Testis (tissue), 3 donors: ENCODE measurements around the gene PSME1. TPM values are rescaled to one million over a fixed set of nuclear protein-coding genes. Genes with fewer than 3 reads are reported as not detected.

Experiments used
- DNase-seq: peaks from one replicate; pipeline ENCODE4 v3.0.0-alpha.2; 2019
- H3K27ac ChIP-seq, 2 donors: fragments of 200-600 bp; sonication (generic); one replicate each; pipeline ENCODE4 v1.5.1; 2019
- H3K27me3 ChIP-seq: fragments of 200-600 bp; sonication (generic); one replicate; pipeline ENCODE4 v1.5.1; 2019
- H3K36me3 ChIP-seq: fragments of 200-600 bp; sonication (generic); one replicate; pipeline ENCODE4 v1.5.1; 2017; ENCODE audit warnings: low read depth; ENCODE audit errors: missing control alignments
- H3K4me1 ChIP-seq: fragments of 200-600 bp; sonication (generic); one replicate; pipeline ENCODE4 v1.5.1; 2019
- H3K4me3 ChIP-seq, 2 donors: fragments of 200-600 bp; sonication (generic); one replicate each; pipeline ENCODE4 v1.5.1; 2017 to 2019
- H3K9me3 ChIP-seq: fragments of 200-600 bp; sonication (generic); one replicate; pipeline ENCODE4 v1.5.1; 2017
- CTCF ChIP-seq, 3 experiments: fragments of 450-650 bp in 2 of 3; fragments of 200-600 bp in 1 of 3; sonication (generic) in 1 of 3; IDR thresholded peaks; one replicate each; pipeline ENCODE4 v1.5.1; 2016 to 2019; ENCODE audit warnings: antibody characterized with exemption in 3 of 3, mild to moderate bottlenecking in 2 of 3, moderate library complexity in 1 of 3
- POLR2A ChIP-seq: fragments of 450-650 bp; IDR thresholded peaks from one replicate; pipeline ENCODE4 v1.6.1; 2017; ENCODE audit warnings: antibody characterized with exemption, mild to moderate bottlenecking, moderate library complexity
- WGBS, 2 donors: methylation state at CpG; one replicate each; pipeline ENCODE4 v1.1.5; 2018; 5-methylcytosine and 5-hydroxymethylcytosine counted together
- intact Hi-C: fragments of 100-400 bp; cut with DNase I; formaldehyde crosslinking; loops from one replicate; pipeline ENCODE4 v1.15.1; 2023; ENCODE audit warnings: low total_unique reads
- polyA plus RNA-seq: library from polyadenylated mRNA; stranded (reverse); fragments of 350-450 nt; fragmentation: Illumina TruSeq; extraction: RNeasy Lipid Tissue Mini Kit (QIAGEN cat#74804); gene quantifications from one replicate; pipeline ENCODE4 v1.2.3, GENCODE V29; 2014; ENCODE audit warnings: low read depth, low replicate concordance; ENCODE audit not compliant: insufficient read depth
- total RNA-seq, 2 donors: library from RNA; depleted of rRNA; stranded (reverse); fragments of >200 nt; gene quantifications; one replicate each; pipeline ENCODE4 v1.2.3, GENCODE V29; 2016

PSME1 gene
- total and polyA plus RNA-seq, 3 donors from 2014 or later: 43.3 to 101 (median 63.9) TPM

- Histone ChIP-seq H3K4me1 (peaks cover 12% of the 10 kb centered on the region), H3K27me3 (no peaks in the 10 kb centered on the region), H3K4me3 (peak overlapping the region; percentile 54 to 89), H3K27ac (peak overlapping the region; percentile 82 to 85), H3K9me3 (no peaks in the 10 kb centered on the region), H3K36me3 (no peaks in the 10 kb centered on the region)
- TF ChIP-seq CTCF (IDR thresholded peaks at IDR 0.05) (no peak), POLR2A (no peak)
- WGBS, 2 donors: 12 to 13% methylated on average over 13 to 14 of the region's 14 CpGs
- intact Hi-C loops: no loop called here
- peak; percentile 22 for DNase-seq
These were observed 41.1 kb upstream of the PSME1 start for GRCh38 chr14:24094841-24095270.

- intact Hi-C loops: no loop called here
- Histone ChIP-seq H3K27ac (peak overlapping the region; percentile 82 to 85), H3K9me3 (no peaks in the 10 kb centered on the region), H3K27me3 (no peaks in the 10 kb centered on the region), H3K4me3 (peak overlapping the region in 1 of 2 donors; percentile 89), H3K4me1 (peaks cover 12% of the 10 kb centered on the region), H3K36me3 (no peaks in the 10 kb centered on the region)
- DNase-seq: peak; percentile 29
- 44 to 56% methylated on average over 8 to 12 of the region's 12 CpGs for WGBS, 2 donors
- TF ChIP-seq CTCF (IDR thresholded peaks at IDR 0.05) (no peak), POLR2A (no peak)
These were observed 40.5 kb upstream of the PSME1 start for GRCh38 chr14:24095271-24096068.

GRCh38 chr14:24096545-24097181, 39.3 kb upstream of the PSME1 start:
- no peak for DNase-seq
- intact Hi-C loops: no loop called here
- H3K36me3 ChIP-seq: no peaks in the 10 kb centered on the region
- no peak overlapping the region for H3K27ac ChIP-seq
- no peaks in the 10 kb centered on the region for H3K27me3 ChIP-seq
- WGBS, 2 donors: 93 to 97% methylated on average over 6 to 8 of the region's 8 CpGs
- peaks cover 12% of the 10 kb centered on the region for H3K4me1 ChIP-seq
- no peaks in the 10 kb centered on the region for H3K9me3 ChIP-seq
- TF ChIP-seq CTCF (IDR thresholded peaks at IDR 0.05): no peak
- TF ChIP-seq POLR2A: no peak
- H3K4me3 ChIP-seq: no peak overlapping the region

DNA sequence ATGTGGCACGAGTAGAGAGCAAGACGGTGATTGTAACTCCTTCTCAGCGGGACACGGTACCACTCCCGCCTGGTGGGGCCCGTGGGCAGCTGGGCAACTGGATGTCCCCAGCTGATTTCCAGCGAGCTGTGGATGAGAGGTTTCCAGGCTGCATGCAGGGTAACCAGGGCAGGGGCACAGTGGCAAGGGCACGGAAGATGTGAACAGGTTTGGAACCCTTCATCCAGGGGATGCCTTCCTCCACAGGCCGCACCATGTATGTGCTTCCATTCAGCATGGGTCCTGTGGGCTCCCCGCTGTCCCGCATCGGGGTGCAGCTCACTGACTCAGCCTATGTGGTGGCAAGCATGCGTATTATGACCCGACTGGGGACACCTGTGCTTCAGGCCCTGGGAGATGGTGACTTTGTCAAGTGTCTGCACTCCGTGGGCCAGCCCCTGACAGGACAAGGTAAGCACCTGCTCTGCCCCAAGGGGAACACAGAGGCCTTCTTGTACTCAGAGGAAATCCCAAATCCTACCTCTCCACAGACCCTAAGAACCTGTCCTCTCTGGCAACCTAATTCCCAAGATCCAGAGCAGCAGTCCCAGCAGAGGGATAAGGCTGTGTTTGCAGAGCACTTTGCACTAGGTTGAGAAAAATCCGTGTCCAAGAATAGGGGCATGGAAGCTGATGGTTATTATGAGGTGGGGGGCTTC, 37.6 kb upstream of the PSME1 start:
- no peak for DNase-seq
- Histone ChIP-seq H3K4me3 (no peak overlapping the region), H3K27me3 (no peaks in the 10 kb centered on the region), H3K27ac (no peak overlapping the region), H3K36me3 (no peaks in the 10 kb centered on the region), H3K9me3 (no peaks in the 10 kb centered on the region), H3K4me1 (peaks cover 12% of the 10 kb centered on the region)
- 79 to 93% methylated on average over 5 to 16 of the region's 16 CpGs for WGBS, 2 donors
- TF ChIP-seq POLR2A (no peak), CTCF (IDR thresholded peaks at IDR 0.05) (no peak)
- intact Hi-C loops: no loop called here
